Measurements from ENCODE around the gene CYTH4. TPM values are rescaled to one million over a fixed set of nuclear protein-coding genes. Genes with fewer than 3 reads are reported as not detected.
A peak's percentile ranks its signal among the peaks of the same experiment; 100 is the strongest.

CYTH4 gene
- polyA plus RNA-seq, 1 experiment, result 0.33 TPM

DNA sequence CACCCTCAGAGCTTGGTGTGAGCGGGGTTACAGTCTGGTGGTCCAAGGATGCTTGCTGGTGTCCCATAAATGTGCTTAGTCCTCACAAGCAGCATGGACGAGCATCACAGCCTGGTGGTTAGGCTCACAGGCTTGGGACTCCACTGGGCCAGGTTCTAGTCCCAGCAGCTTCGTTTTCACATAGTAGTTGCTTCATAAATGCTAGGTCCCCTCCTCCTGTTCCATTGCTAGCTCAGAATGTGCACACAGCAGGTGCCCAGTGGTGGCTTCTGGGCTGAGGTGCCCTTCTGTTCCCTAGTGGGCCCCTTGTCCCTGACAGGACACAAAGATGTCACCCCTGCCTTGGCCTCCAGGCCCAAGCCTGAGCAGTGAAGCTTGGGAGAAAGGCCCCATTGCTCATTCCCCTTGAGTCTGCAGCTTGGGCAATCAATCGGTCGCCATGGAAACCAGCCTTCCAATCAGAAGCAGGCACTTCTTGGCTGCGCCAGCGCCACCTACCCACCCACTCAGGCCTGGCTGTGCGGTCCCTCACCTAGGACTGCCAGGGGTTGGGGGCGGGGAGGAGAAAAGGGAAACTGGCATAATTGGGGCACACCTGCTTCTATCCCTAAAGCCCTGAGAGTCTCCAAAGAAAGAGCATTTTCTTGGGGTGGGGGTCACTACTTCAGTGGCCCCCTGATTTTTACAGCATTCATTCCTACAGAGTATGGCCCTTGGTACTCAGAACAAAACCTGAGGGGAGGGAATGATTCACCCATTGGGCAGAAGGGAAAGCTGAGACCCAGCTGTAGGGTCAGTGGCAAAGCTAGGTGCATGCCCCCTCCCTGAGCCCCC is 48.1 kb downstream of the CYTH4 start:
- H3K4me3 ChIP-seq (ENCODE audit: low read depth, low read length), result no peak overlapping the region
- CTCF ChIA-PET, result interaction anchor here (0.6 to 1.7 kb wide), 7 partner anchors 13 to 142 kb away, joined by 3 to 8 read pairs (median 3); no protein-coding TSS in a partner anchor
- TF ChIP-seq, protein P1, sequence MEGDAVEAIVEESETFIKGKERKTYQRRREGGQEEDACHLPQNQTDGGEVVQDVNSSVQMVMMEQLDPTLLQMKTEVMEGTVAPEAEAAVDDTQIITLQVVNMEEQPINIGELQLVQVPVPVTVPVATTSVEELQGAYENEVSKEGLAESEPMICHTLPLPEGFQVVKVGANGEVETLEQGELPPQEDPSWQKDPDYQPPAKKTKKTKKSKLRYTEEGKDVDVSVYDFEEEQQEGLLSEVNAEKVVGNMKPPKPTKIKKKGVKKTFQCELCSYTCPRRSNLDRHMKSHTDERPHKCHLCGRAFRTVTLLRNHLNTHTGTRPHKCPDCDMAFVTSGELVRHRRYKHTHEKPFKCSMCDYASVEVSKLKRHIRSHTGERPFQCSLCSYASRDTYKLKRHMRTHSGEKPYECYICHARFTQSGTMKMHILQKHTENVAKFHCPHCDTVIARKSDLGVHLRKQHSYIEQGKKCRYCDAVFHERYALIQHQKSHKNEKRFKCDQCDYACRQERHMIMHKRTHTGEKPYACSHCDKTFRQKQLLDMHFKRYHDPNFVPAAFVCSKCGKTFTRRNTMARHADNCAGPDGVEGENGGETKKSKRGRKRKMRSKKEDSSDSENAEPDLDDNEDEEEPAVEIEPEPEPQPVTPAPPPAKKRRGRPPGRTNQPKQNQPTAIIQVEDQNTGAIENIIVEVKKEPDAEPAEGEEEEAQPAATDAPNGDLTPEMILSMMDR (IDR thresholded peaks at IDR 0.05; ENCODE audit: low read depth, low read length), result peak; percentile 51
- peaks cover 3% of the 10 kb centered on the region for H3K27me3 ChIP-seq (ENCODE audit: control insufficient read depth, insufficient read depth, low read length)
- peaks cover 5% of the 10 kb centered on the region; the same call in 1 of the 2 replicates for H3K9me3 ChIP-seq (ENCODE audit: control insufficient read depth, insufficient read depth, low read length)
- peak overlapping the region; percentile 68 for H3K27ac ChIP-seq (ENCODE audit: low read depth, low read length)
- POLR2A ChIA-PET, result interaction anchor here (0.5 kb wide), 1 partner anchor 108 kb away, joined by 4 read pairs; no protein-coding TSS in a partner anchor
- peak; percentile 89 for DNase-seq (ENCODE audit: low read depth, low spot score)

DNA sequence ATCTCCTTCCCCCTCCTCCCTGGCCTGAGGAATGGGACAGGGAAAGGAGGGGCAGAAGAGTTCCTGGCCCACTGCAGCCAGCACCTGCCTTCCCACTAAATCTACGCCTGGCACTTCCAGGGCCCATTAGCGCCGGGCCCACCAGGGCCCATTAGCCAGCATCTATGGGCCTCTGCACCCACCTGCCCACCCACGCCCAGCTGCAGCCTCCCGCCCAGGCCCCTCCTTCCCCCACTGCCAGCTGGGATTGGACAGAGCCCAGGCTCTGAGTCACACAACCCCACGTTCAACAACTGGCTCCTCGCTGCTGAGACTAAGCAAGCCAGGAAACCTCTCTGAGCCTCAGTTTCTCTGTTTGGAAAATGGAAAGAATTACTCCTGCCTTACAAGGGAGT is 48.7 kb downstream of the CYTH4 start:
- DNase-seq (ENCODE audit: low read depth, low spot score), result peak; percentile 32
- CTCF ChIA-PET, result interaction anchor here (1.0 to 1.7 kb wide), 5 partner anchors 13 to 142 kb away, joined by 3 to 8 read pairs (median 3); no protein-coding TSS in a partner anchor
- Histone ChIP-seq H3K27ac (ENCODE audit: low read depth, low read length) (no peak overlapping the region), H3K27me3 (ENCODE audit: control insufficient read depth, insufficient read depth, low read length) (peaks cover 3% of the 10 kb centered on the region), H3K4me3 (ENCODE audit: low read depth, low read length) (no peak overlapping the region), H3K9me3 (ENCODE audit: control insufficient read depth, insufficient read depth, low read length) (peaks cover 5% of the 10 kb centered on the region; the same call in 1 of the 2 replicates)
- TF ChIP-seq, protein P1 (IDR thresholded peaks at IDR 0.05; ENCODE audit: low read depth, low read length), result no peak
- POLR2A ChIA-PET, result interaction anchor here (0.5 kb wide), 1 partner anchor 107 kb away, joined by 4 read pairs; no protein-coding TSS in a partner anchor

DNA sequence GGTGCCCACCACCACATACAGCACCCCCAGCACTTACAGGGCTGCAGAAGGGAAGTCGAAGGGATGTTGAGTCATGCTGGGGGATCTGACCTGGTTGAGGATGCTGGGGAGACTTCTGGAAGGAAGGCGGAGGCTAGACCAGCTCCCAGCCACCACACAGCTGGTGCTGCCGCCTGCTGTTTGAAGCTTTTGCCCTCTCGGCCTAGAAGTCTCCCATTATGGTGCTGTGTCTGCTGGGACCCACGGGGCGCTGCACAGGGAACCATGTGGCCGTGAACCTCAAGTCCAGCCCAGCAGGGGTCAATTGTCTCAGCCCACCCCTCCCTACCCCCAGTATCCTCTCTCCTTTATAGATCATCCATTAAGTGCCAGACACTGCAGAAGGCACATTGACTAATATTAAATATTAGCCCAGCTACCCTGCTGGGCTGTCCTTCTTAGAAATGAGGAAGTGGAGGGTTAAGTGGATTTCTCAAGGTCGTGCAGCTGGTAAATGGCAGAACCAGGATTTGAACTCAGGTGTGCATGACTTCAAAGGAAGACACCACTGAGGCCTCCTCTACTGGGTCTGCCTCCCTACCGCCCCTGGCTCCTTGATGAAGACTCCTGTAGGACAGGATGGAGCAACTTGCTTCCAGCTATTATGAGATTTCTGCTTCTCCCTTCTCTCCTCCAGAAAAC is 49.7 kb downstream of the CYTH4 start:
- H3K9me3 ChIP-seq (ENCODE audit: control insufficient read depth, insufficient read depth, low read length), result peaks cover 5% of the 10 kb centered on the region; the same call in 1 of the 2 replicates
- TF ChIP-seq, protein P1 (IDR thresholded peaks at IDR 0.05; ENCODE audit: low read depth, low read length), result no peak
- POLR2A ChIA-PET, result no interaction called here
- peaks cover 3% of the 10 kb centered on the region for H3K27me3 ChIP-seq (ENCODE audit: control insufficient read depth, insufficient read depth, low read length)
- H3K27ac ChIP-seq (ENCODE audit: low read depth, low read length), result no peak overlapping the region
- CTCF ChIA-PET, result interaction anchor here (1.2 to 1.7 kb wide), 3 partner anchors 14 to 127 kb away, joined by 3 to 8 read pairs (median 4); no protein-coding TSS in a partner anchor
- DNase-seq (ENCODE audit: low read depth, low spot score), result no peak
- no peak overlapping the region for H3K4me3 ChIP-seq (ENCODE audit: low read depth, low read length)

DNA sequence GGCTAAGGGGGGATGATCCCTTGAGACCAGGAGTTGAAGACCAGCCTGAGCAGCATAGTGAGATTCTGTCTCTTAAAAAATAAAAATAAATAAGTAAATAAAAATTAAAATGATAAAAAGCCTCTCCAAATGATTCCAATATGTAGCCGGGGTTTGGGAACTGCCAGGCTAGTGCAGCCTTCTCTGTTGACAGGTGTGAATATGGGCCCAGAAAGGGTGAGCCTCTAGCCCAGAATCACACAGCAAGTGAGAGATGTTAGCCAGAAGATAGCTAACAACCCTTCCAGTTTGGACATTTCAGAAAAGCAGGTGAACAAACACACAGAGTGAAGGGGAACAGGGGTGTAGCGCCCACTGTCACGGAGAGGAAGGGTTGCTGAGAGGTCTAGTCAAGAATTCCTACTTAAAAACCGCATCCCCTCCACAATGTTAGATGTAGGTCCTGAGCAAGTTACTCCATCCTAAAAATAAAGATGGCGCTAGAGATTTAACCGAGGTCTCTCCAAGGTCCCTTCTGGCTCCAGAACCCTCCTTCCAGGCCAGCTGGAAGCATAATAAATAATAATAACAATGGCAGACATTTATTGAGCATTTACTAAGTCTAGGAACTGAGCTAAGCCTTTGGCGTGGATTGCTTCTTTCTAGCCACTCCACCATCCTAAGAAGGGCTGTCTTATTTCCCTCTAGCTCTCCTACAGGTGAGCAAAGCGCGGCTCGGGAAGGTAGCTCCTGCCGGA is 51.6 kb downstream of the CYTH4 start:
- DNase-seq (ENCODE audit: low read depth, low spot score), result no peak
- Histone ChIP-seq H3K27me3 (ENCODE audit: control insufficient read depth, insufficient read depth, low read length) (peaks cover 3% of the 10 kb centered on the region), H3K27ac (ENCODE audit: low read depth, low read length) (no peak overlapping the region), H3K9me3 (ENCODE audit: control insufficient read depth, insufficient read depth, low read length) (no peaks in the 10 kb centered on the region), H3K4me3 (ENCODE audit: low read depth, low read length) (no peak overlapping the region)
- ChIA-PET POLR2A (no interaction called here), CTCF (interaction anchor here (0.8 to 1.7 kb wide), 5 partner anchors 16 to 124 kb away, joined by 3 to 10 read pairs (median 4); no protein-coding TSS in a partner anchor)
- TF ChIP-seq, protein P1 (IDR thresholded peaks at IDR 0.05; ENCODE audit: low read depth, low read length), result no peak

Data from AG04450 (cell line).